CD4-positive, alpha-beta T cell treated with Interleukin-1 beta for 1 hour (primary cell): Measurements from ENCODE around the gene HSP90AA1.
"Not testable (repeated sequence)": the region's sequence is repeated elsewhere in the genome, so short reads cannot be mapped to it uniquely, and the experiment has no call there.

Source experiments
- DNase-seq, 2 donors: peaks; one replicate each; pipeline ENCODE4 v3.0.0-alpha.2; 2020 to 2022

Gene HSP90AA1

DNA sequence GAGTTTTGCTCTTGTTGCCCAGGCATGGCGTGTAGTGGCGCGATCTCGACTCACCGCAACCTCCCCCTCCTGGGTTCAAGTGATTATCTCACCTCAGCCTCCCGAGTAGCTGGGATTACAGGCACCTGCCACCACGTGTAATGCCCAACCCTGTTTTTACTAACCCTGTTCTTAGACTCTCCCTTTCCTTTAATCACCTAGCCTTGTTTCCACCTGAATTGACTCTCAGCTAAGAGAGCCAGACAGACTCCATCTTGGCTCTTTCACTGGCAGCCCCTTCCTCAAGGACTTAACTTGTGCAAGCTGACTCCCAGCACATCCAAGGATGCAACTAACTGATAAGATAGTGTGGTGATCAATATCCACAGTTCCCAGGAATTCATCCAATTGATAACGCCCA is 22.3 kb downstream of the HSP90AA1 start:
- DNase-seq: not testable (repeated sequence)

- no peak for DNase-seq
Observed at GRCh38 chr14:102063808-102064429, 22.9 kb downstream of the HSP90AA1 start.

- peak; percentile 81 to 85 for DNase-seq
Observed at GRCh38 chr14:102063109-102063807, 23.6 kb downstream of the HSP90AA1 start.

DNA sequence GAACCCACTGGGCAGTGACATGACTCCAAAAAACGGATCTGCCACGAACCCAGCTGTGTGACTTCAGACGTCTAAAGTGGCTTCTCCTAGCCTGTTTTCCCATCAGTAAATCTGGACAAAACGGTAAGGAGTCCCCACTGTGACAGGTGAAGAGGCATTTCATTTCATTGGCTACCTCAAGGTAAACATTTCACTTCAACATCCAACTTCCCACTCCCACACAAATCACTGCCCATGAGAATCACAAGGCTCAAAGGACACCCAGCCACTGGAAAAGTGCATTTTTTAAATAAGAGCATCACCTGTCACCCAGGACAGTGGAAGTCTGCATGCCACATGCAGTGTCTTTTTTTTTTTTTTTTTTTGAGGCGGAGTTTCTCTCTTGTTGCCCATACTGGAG is 27.9 kb downstream of the HSP90AA1 start:
- no peak for DNase-seq

GRCh38 chr14:102058146-102058545 is 28.7 kb downstream of the HSP90AA1 start:
- DNase-seq: no peak

DNA sequence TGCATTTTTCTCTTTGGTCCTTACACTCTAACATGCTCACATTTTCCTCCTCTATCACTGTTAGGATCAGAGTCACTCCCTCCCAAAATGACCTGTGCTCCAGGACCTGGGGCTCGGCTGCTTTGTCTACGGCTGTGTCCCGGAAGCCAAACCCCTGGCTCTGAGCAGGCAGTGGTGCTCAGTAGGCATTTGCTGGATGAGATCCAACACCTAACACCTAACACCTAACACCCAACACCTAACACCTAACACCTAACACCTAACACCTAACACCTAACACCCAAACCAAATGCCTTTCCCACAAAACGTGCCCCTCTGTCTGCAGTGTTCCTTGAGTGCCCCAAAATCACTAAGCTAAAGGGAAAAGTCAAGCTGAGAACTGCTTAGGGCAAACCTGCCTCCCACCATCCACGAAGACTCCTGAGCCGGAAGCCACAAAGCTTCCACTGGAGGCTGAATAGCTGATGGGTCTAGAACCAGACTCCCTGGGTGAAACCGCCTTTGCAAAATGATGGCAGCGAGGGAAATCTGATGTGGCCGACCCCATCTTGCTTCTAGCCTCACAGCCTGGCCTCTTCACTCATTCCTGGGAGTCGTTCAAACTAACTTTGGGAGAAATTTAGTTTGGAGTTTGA is 29.2 kb downstream of the HSP90AA1 start:
- DNase-seq: no peak

DNA sequence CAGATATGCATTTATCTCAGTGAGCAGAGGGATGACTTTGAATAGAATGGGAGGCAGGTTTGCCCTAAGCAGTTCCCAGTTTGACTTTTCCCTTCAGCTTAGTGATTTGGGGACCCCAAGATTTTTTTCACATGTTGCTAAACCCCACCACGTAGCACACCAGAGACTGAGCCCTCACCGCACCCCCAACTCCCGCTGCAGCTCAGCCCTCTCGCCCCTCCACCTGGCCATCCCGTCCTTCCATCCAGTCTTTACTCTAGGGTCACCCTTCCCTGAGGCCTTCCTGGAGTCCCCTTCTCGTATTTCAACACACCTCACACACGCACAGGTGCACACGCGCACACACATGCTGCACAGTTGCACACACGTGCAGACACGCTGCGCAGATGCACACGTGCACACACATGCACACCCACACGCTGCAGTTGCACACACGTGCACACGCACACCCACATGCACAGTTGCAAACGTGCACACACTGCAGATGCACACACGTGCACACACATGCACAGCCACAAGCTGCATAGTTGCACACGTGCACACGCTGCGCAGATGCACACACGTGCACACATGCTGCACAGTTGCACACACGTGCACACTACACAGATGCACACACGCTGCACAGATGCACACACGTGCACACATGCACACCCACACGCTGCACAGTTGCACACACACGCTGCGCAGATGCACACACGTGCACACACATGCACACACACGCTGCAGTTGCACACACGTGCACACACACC is 30.0 kb downstream of the HSP90AA1 start:
- no peak for DNase-seq

DNA sequence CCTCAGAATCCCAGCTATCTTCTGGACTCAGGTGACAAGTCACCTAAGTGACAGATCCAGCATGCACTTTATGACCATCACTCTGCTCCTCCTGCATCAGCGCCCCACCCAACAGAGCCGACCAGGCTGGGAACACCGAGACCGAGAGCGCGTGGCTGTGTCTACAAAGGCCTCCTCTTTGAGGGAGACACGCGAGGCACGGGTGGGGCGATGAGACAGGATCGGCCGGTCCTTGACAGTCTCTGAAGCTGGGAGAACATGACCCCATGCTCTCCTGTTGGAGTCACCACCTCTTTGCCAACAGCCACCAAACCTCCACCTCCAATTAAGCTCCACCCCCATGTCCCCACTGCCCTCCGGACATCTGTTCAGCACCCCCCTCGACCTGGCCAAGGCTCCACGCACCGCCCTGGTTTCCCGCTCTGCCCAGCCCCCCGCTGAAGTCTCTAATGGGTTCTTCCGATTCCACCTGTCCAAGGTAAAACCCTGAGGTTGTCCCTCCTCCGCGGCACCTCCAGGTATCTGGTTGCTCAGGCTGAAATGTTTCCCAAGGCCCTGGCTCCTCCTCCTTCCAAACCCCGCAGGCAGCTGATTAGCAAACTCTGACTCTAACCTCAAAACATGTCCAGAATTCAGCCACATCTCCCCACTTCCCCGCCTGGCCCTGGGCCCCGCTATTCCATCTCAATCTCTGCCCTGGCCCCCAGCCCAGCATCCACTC is 31.5 kb downstream of the HSP90AA1 start:
- DNase-seq: no peak

GRCh38 chr14:102052522-102052921 is 34.3 kb downstream of the HSP90AA1 start:
- DNase-seq: no peak

- no peak for DNase-seq
Observed at GRCh38 chr14:102050625-102051024, 36.2 kb downstream of the HSP90AA1 start.

- DNase-seq: no peak
Observed at GRCh38 chr14:102050026-102050405, 36.8 kb downstream of the HSP90AA1 start.

GRCh38 chr14:102049258-102050025 is 37.4 kb downstream of the HSP90AA1 start:
- DNase-seq: no peak

- no peak for DNase-seq
Observed at GRCh38 chr14:102047808-102048540, 38.9 kb downstream of the HSP90AA1 start.

- peak in 1 of 2 donors; percentile 29 for DNase-seq
Observed at GRCh38 chr14:102046337-102047278, 40.2 kb downstream of the HSP90AA1 start.

DNA sequence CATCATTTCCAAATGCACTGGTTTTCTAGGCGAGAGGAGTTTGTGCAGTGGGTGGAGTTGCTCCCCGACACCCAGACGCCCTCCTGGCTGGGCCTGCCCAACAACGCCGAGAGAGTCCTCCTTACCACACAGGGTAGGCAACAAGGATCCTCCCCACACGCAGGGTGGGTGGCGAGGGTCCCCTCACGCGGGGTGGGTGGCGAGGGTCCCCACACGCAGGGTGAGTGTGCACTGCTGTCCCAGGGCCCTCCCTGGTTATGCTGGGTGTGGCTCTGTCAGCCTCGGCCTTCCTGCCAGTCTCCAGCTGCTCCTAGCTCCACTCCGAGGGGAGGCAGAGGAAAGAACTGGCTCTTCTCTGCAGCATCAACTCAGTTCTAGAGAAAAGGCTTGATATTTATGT is 42.3 kb downstream of the HSP90AA1 start:
- no peak for DNase-seq

- no peak for DNase-seq
Observed at GRCh38 chr14:102043251-102044025, 43.4 kb downstream of the HSP90AA1 start.

- no peak for DNase-seq
Observed at GRCh38 chr14:102042699-102043098, 44.1 kb downstream of the HSP90AA1 start.

- DNase-seq: no peak
Observed at GRCh38 chr14:102040153-102040552, 46.7 kb downstream of the HSP90AA1 start.

DNA sequence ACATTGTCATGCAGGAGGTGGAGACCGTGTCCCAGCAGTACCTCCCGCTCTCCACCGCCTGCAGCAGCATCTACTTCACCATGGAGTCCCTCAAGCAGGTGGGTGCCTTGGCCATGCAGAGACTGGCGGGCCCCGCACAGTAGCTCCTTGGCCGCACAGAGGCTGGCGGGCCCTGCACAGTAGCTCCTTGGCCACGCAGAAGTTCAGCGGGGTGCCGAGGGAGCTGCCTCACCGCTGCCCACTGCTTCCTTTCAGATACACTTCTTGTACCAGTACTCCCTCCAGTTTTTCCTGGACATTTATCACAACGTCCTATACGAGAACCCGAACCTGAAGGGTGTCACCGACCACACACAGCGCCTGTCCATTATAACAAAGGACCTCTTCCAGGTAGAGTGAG is 47.7 kb downstream of the HSP90AA1 start:
- no peak for DNase-seq
